HG03575 (cell line): ENCODE data around the gene GGT1.
"Not testable (repeated sequence)": the region's sequence is repeated elsewhere in the genome, so short reads cannot be mapped to it uniquely, and the experiment has no call there.

Experiments used
- ATAC-seq: cut with Tn5 transposase; IDR thresholded peaks from one replicate; pipeline ENCODE4 v1.9.1; 2021; ENCODE audit not compliant: unreplicated experiment, insufficient number of reproducible peaks, low FRiP score; ENCODE audit errors: extremely low read depth

The GGT1 gene

GRCh38 chr22:24602847-24603769, at the start of gene GGT1:
Gene GGT1 (plus strand): TSS chr22:24603193. CDS start chr22:24611082, 7,889 bp downstream.
- ATAC-seq, result not testable (repeated sequence)

GRCh38 chr22:24553597-24554312, 49.2 kb upstream of the GGT1 start:
- ATAC-seq, result no peak

GRCh38 chr22:24554313-24555164, 48.5 kb upstream of the GGT1 start, which contains the start of gene GUCD1:
Gene GUCD1 (minus strand): TSS chr22:24555138. CDS start chr22:24554991, 147 bp downstream.
- no peak for ATAC-seq

- ATAC-seq, result no peak
Observed at GRCh38 chr22:24555165-24556039, 47.6 kb upstream of the GGT1 start, which contains the start of gene SNRPD3. Gene SNRPD3 (plus strand): TSS chr22:24555999. CDS start chr22:24557675, 1,676 bp downstream.

GRCh38 chr22:24559471-24559870, 43.5 kb upstream of the GGT1 start:
- no peak for ATAC-seq

- no peak for ATAC-seq
Observed at GRCh38 chr22:24563246-24563645, 39.7 kb upstream of the GGT1 start.

- ATAC-seq, result no peak
Observed at GRCh38 chr22:24564376-24565058, 38.5 kb upstream of the GGT1 start.

- ATAC-seq, result no peak
Observed at GRCh38 chr22:24565077-24565476, 37.9 kb upstream of the GGT1 start.

- no peak for ATAC-seq
Observed at GRCh38 chr22:24566899-24567511, 36.0 kb upstream of the GGT1 start.

GRCh38 chr22:24567668-24568067, 35.3 kb upstream of the GGT1 start:
- ATAC-seq, result no peak

GRCh38 chr22:24571266-24571665, 31.7 kb upstream of the GGT1 start:
- ATAC-seq, result no peak

GRCh38 chr22:24576778-24577177, 26.2 kb upstream of the GGT1 start:
- no peak for ATAC-seq

- ATAC-seq, result no peak
Observed at GRCh38 chr22:24578355-24579257, 24.4 kb upstream of the GGT1 start.

GRCh38 chr22:24579258-24579601, 23.8 kb upstream of the GGT1 start:
- no peak for ATAC-seq

- ATAC-seq, result no peak
Observed at GRCh38 chr22:24580276-24580675, 22.7 kb upstream of the GGT1 start.

- ATAC-seq, result no peak
Observed at GRCh38 chr22:24582056-24582814, 20.8 kb upstream of the GGT1 start.
